Measurements from ENCODE around the gene TSPAN5. TPM values are rescaled to one million over a fixed set of nuclear protein-coding genes. Genes with fewer than 3 reads are reported as not detected.

The TSPAN5 gene
- total RNA-seq, 1 donor from 2014 or later: 14.7 TPM

DNA sequence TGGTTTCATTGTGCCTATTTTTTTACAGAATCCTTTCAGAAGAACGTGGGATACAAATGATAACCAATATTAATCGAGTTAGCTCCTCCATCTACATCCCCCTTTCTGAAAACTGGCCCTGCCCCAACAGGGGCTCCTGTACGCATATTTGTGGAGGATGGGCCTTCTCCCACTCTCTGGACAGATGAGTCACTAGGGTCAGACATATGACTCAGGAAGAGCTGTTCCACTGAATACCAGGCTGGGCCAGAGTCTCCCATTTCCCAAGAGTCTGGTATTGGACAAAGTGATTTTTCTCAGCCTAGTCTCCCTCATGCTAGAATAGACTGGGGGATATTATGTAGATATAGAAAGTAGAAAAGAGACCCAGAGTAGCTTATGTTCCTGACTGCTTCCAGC lies 142.4 kb downstream of the TSPAN5 start:
- no peak overlapping the region for H3K4me3 Mint-ChIP-seq
- TF ChIP-seq, protein P1, sequence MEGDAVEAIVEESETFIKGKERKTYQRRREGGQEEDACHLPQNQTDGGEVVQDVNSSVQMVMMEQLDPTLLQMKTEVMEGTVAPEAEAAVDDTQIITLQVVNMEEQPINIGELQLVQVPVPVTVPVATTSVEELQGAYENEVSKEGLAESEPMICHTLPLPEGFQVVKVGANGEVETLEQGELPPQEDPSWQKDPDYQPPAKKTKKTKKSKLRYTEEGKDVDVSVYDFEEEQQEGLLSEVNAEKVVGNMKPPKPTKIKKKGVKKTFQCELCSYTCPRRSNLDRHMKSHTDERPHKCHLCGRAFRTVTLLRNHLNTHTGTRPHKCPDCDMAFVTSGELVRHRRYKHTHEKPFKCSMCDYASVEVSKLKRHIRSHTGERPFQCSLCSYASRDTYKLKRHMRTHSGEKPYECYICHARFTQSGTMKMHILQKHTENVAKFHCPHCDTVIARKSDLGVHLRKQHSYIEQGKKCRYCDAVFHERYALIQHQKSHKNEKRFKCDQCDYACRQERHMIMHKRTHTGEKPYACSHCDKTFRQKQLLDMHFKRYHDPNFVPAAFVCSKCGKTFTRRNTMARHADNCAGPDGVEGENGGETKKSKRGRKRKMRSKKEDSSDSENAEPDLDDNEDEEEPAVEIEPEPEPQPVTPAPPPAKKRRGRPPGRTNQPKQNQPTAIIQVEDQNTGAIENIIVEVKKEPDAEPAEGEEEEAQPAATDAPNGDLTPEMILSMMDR (IDR thresholded peaks at IDR 0.05; ENCODE audit: unreplicated experiment): no peak
- no peak for DNase-seq (ENCODE audit: low spot score in 2 of 2, unreplicated experiment in 2 of 2)

DNA sequence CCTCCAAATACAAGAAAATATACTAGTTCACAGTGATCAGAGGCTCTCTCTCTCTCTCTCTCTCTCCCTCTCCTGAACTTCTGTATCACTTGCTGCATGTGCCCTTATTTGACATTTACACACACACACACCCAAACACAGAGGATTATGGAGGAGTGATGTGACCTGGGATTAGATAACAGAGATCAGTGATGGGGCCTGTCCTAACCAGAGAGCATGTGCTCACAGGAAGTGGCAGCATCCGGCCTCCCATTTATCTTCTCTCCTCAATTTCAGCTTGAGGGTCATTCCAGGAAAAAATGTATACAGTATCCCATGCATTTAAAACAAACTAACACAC lies 143.0 kb downstream of the TSPAN5 start:
- Mint-ChIP-seq H3K9me3 (peaks cover 4% of the 10 kb centered on the region), H3K27me3 (ENCODE audit: low read depth) (no peaks in the 10 kb centered on the region), H3K4me3 (no peak overlapping the region), H3K27ac (peak overlapping the region; percentile 2), H3K4me1 (peaks cover 52% of the 10 kb centered on the region), H3K36me3 (no peaks in the 10 kb centered on the region)
- TF ChIP-seq, protein P1 (IDR thresholded peaks at IDR 0.05; ENCODE audit: unreplicated experiment): no peak
- no peak for DNase-seq (ENCODE audit: low spot score in 2 of 2, unreplicated experiment in 2 of 2)

More for the DNA sequence above, 142.4 kb downstream of the TSPAN5 start:
- peaks cover 4% of the 10 kb centered on the region for H3K9me3 Mint-ChIP-seq
- no peaks in the 10 kb centered on the region for H3K27me3 Mint-ChIP-seq (ENCODE audit: low read depth)
- peaks cover 46% of the 10 kb centered on the region for H3K4me1 Mint-ChIP-seq
- no peaks in the 10 kb centered on the region for H3K36me3 Mint-ChIP-seq
- peak overlapping the region; percentile 66 for H3K27ac Mint-ChIP-seq

DNA sequence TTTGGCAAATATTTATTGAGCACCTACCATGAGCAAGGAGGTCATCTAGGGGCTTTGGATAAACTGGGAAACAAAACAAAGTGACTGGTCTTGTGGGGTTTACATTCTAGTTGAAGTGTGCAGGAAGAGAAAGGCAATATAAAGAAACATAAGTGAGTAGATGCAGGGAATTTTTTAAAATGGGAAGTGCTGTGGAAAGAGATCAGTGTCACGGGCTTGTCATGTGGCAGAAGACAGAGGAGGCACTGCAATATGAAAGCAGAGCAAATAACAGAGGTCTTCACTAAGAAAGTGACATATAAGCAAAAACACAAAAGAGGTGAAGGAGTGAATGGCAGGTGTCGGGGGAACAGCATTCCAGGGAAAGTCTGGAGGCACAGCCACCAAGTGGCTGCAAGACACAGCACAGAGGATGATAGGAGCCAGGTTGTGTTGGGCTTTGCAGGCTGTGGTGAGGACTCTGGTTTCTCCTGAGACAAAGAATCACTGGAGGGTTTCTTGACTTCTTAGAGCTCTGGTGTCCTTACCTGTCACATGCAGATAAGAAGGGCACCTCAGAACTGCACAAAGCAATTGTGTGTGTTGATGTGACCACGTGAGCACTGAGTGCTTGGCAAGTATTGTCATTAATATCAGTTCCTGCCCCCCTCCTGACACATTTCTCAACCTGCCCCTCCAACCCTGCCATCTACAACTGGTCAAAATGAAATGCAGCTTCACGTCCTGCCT lies 143.5 kb downstream of the TSPAN5 start:
- peaks cover 4% of the 10 kb centered on the region for H3K9me3 Mint-ChIP-seq
- peaks cover 55% of the 10 kb centered on the region for H3K4me1 Mint-ChIP-seq
- peak overlapping the region; percentile 24 for H3K27ac Mint-ChIP-seq
- no peaks in the 10 kb centered on the region for H3K36me3 Mint-ChIP-seq
- DNase-seq (ENCODE audit: low spot score in 2 of 2, unreplicated experiment in 2 of 2): no peak
- H3K4me3 Mint-ChIP-seq: no peak overlapping the region
- TF ChIP-seq, protein P1 (IDR thresholded peaks at IDR 0.05; ENCODE audit: unreplicated experiment): no peak
- H3K27me3 Mint-ChIP-seq (ENCODE audit: low read depth): no peaks in the 10 kb centered on the region

DNA sequence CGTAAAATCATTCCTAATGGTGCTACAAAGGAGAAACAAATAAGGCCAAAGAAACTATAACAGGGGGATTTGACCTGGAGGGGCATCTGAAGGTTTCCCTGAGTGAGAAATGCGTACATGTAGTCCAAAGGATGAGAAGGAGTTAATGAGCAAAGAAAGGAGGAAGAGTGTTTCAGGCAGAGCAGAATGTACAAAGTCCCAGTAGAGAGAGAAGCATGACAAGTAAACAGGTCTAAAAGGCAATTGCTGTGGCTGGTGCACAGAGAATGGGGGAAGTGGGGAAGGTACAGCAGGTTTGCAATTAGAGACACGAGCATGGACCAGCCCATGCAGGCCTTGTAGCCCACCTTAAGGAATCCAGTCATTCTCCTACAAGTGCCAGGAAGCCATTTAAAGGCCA lies 145.5 kb downstream of the TSPAN5 start:
- peaks cover 51% of the 10 kb centered on the region for H3K4me1 Mint-ChIP-seq
- no peaks in the 10 kb centered on the region for H3K36me3 Mint-ChIP-seq
- H3K27ac Mint-ChIP-seq: no peak overlapping the region

DNA sequence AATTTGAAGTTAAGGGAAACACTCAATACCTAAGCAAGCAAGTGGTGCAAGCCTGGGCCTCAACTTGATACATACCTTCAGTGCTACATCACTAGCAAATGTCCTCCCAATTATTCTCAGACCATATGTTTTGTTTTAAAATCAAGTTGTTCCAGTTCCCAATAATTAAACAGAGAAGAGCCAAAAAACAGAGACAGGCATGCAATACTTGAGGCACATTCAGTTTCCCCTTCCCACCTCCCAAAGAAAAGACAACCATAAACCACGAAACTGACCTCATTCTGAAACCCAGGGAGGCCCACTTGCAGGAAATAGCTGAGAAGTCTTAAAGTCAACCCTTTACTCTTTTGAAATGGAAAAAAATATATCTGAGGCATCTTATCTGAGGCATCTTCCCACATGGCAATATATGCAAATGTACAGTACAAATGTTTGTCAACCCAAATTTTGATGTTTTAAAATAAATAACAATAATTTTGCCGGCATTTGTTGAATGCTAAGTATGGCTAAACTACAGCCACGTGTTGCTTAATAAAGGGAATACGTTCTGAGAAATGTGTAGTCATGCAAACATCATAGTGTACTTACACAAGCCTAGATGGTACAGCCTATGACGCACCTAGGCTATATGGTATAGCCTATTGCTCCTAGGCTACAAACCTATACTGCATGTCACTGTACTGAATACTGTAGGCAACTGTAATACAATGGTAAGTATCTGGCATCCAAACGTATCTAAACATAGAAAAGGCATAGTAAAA lies 147.5 kb downstream of the TSPAN5 start:
- peaks cover 40% of the 10 kb centered on the region for H3K4me1 Mint-ChIP-seq
- DNase-seq (ENCODE audit: low spot score in 2 of 2, unreplicated experiment in 2 of 2): no peak
- H3K36me3 Mint-ChIP-seq: no peaks in the 10 kb centered on the region
- no peak overlapping the region for H3K4me3 Mint-ChIP-seq
- H3K27ac Mint-ChIP-seq: peak overlapping the region; percentile 74
- TF ChIP-seq, protein P1 (IDR thresholded peaks at IDR 0.05; ENCODE audit: unreplicated experiment): no peak
- H3K9me3 Mint-ChIP-seq: no peaks in the 10 kb centered on the region
- no peaks in the 10 kb centered on the region for H3K27me3 Mint-ChIP-seq (ENCODE audit: low read depth)

More for the DNA sequence above, 145.5 kb downstream of the TSPAN5 start:
- DNase-seq (ENCODE audit: low spot score in 2 of 2, unreplicated experiment in 2 of 2): no peak
- H3K27me3 Mint-ChIP-seq (ENCODE audit: low read depth): no peaks in the 10 kb centered on the region
- H3K9me3 Mint-ChIP-seq: peaks cover 4% of the 10 kb centered on the region
- H3K4me3 Mint-ChIP-seq: no peak overlapping the region
- TF ChIP-seq, protein P1 (IDR thresholded peaks at IDR 0.05; ENCODE audit: unreplicated experiment): no peak

Data from mesothelial cell of epicardium (in vitro differentiated cells).